GM21786 (cell line): ENCODE results near the gene P4HB.

Experiments
- ATAC-seq: cut with Tn5 transposase; IDR thresholded peaks from one replicate; pipeline ENCODE4 v1.9.1; 2021; ENCODE audit not compliant: unreplicated experiment

Gene P4HB

GRCh38 chr17:81813371-81813684, 47.0 kb downstream of the P4HB start:
- no peak for ATAC-seq

DNA sequence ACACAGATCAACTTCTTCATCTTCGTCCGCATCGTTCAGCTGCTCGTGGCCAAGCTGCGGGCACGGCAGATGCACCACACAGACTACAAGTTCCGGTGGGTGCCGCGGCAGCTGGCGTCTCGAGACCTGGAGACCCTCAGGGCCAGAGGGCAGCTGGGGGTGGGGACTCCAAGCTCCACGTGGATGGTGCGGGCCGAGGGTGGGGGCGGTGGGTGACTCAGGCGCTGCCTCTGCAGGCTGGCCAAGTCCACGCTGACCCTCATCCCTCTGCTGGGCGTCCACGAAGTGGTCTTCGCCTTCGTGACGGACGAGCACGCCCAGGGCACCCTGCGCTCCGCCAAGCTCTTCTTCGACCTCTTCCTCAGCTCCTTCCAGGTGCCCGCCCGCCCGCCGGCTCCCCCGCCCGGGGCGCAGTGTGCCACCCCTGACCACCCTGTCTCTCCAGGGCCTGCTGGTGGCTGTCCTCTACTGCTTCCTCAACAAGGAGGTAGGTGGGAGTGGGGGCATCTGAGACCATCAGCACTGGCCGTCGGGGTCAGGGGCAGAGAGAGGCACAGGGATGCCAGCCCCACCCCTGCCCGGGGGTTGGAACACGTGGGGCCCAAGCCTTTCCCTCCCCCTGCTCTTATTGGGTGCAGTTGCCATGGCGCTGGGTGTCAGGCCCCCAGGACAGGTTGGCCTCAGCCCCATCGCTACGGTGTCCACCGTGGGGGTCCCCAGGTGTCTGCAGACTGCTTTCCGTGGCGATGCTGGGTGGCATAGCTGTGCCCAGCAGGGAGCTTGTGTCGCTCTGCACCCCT, 47.6 kb downstream of the P4HB start:
- no peak for ATAC-seq

DNA sequence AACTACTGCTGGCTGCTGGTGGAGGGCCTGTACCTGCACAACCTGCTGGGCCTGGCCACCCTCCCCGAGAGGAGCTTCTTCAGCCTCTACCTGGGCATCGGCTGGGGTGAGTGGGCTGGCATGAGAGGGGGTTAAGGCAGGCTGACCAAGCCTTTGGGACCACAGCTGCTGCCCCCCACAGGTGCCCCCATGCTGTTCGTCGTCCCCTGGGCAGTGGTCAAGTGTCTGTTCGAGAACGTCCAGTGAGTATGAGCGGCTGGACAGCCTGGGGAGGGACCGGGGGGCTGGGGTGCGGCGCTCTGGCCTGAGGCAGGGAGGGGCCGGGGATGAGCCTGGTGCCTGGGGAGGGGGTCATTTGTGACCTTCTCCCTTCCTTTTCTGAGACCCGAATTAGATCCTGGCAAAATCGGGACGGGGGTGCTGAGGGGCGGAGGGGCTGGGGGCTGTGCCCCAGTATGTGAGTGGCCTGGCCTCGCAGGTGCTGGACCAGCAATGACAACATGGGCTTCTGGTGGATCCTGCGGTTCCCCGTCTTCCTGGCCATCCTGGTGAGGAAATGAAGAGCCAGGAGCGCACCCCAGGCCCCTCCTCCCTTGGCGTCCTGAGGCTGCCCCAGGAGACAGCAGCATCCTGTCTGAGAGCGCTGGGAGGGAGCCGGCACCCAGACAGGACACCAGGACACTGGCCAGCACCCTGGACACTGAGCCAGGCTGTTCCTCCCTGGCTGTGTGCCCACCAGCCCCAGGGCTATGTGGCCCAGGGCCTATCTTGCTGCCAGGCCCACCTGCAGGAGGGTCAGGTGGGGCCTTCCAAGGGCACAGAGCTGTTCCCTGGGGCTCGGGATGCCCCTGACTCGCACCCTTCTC, 48.4 kb downstream of the P4HB start:
- no peak for ATAC-seq

DNA sequence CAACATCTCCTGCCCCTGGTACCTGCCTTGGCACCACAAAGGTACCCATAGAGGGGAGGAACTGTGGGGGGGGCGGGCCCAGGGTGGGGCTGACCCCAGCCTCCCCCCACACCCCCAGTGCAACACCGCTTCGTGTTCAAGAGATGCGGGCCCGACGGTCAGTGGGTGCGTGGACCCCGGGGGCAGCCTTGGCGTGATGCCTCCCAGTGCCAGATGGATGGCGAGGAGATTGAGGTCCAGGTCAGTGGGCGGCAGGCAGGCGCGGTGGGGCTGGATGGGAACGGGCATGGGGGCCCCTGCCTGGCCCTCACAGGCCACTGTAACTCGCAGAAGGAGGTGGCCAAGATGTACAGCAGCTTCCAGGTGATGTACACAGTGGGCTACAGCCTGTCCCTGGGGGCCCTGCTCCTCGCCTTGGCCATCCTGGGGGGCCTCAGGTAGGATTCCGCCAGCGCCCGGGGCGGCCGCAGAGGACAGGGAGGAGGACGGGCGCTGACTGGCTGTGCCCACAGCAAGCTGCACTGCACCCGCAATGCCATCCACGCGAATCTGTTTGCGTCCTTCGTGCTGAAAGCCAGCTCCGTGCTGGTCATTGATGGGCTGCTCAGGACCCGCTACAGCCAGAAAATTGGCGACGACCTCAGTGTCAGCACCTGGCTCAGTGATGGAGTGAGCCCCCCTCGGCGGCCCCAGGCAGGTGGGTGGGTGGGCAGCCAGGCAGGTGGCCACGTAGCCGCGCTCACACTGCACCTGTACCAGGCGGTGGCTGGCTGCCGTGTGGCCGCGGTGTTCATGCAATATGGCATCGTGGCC, 49.2 kb downstream of the P4HB start:
- ATAC-seq: no peak

DNA sequence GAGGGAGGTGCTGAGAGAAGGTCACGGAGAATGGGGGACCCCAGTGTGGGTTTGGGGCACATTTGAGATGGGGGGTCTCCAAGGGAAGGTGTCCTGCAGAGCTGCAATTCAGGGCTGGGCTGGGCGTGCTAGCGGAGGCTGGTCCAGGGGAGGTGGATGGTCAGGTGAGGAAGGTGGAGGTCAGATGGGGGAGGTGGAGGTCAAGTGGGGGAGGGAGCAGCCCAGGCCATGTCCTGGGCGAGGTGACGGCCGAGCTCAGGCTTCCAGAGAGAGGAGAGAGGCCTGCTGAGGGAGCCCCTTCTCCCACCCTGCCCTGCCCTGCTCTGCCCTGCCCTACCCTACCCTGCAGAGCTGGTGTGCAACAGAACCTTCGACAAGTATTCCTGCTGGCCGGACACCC, 49.9 kb downstream of the P4HB start:
- ATAC-seq: no peak

DNA sequence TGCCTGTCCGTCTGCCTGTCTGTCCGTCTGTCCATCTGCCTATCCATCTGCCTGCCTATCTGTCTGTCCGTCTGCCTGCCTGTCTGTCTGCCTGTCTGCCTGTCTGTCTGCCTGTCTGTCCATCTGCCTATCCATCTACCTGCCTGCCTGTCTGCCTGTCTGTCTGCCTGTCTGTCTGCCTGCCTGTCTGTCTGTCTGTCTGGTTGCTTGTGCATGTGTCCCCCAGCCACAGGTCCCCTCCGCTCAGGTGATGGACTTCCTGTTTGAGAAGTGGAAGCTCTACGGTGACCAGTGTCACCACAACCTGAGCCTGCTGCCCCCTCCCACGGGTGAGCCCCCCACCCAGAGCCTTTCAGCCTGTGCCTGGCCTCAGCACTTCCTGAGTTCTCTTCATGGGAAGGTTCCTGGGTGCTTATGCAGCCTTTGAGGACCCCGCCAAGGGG, 50.8 kb downstream of the P4HB start:
- ATAC-seq: no peak

- no peak for ATAC-seq
Measured at GRCh38 chr17:81808778-81809555, 51.4 kb downstream of the P4HB start.

- no peak for ATAC-seq
Measured at GRCh38 chr17:81807839-81808238, 52.5 kb downstream of the P4HB start.

DNA sequence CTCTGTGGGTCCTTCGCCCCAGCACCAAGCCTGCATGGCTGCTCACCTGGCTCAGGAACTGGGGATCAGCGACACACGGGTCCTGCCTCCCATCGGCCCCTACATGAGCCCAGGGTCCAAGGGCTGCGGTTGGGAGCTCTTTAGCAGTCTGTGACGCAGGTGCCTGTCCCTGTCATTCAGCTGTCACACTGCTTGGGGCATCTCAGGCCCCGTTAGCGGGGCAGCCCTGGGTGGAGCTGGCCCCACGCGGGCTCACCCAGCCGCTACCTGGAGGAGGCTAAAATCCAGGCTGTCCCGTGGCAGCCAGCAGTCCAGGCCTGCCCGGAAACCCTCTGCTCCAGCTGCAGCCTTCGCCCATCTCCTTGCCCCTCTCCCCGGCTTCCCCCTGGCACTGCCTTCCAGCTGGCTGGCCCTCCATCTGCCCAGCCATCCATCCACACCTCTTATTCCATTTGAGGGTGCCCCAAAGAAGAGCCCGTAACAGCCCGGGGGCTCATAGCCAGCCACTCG, 53.1 kb downstream of the P4HB start:
- no peak for ATAC-seq

- no peak for ATAC-seq
Measured at GRCh38 chr17:81806461-81807209, 53.7 kb downstream of the P4HB start.

DNA sequence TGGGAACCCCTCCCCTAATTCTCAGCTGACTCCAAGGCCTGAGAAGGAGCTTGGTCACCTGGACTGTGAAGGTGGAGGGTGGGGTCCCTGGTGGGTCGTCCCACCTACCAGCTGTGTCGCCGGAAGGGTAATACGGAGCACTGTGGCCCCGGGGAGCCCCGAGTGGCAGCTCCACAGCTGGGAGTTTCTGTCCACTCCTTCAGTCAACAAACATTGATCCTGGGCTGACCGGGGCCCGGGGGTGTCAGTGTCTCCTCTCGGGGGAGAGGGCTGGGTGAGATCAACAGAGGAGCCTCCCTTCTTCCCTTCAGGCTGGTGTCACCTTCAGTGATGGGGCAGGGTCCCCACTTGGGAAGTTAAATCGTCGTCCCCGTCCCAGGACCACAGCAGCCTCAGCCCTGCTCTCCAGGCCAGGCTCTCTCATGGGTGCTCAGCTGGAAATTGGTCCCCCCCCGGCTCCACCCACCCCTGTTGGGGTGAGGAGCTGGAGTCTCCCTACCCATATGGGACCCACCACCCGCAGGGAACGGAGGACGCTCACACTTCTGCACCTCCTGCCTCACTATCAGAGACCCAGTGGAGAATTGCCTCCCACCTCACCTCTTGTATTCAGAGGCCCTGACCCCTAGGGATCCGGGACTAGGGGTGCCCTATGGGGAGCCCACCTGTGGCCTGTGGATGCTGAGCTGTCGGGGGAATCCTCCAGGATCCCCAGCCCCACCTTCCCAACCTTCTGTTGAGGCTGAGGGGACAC, 54.5 kb downstream of the P4HB start:
- no peak for ATAC-seq

DNA sequence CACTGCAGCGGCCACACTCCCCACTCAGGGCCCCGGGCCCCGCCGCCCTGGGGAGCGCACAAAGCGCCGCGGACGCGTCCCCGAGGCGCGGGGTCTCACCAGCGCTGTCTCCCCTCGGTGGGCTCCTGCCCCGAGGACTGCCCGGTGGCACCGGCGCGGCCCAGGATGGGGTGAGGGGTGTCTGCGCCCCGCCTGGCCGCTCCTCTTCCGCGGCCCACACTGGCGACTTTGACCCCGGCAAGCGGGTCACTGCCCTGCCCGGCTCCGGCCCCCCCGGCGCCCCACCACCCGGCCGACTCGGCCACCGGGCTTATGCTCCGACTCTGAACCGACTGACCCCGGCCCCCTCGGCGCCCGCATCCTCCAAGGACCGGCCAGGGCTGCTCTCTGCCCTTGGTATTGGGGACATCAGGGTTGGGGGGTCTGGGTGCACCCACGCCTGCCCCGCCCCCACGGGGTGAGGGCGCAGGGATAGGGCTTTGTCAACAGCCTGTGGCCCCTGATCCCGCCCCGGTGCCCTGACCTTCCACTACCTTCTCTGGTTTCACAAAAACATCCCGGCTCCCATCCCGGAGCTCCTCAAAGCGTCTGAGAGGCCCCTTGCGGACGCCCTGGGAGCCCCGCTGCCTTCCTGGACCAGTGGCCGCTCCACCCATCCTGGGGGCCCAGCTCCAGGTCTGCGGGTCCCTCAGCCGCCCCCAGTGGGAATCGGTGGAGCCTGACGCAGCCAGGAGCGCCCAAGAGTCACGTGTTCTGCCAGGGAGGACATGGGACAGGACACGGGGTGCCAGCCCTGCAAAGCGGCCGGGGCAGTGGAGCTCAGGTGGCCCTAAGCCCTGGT, 55.6 kb downstream of the P4HB start:
- no peak for ATAC-seq

DNA sequence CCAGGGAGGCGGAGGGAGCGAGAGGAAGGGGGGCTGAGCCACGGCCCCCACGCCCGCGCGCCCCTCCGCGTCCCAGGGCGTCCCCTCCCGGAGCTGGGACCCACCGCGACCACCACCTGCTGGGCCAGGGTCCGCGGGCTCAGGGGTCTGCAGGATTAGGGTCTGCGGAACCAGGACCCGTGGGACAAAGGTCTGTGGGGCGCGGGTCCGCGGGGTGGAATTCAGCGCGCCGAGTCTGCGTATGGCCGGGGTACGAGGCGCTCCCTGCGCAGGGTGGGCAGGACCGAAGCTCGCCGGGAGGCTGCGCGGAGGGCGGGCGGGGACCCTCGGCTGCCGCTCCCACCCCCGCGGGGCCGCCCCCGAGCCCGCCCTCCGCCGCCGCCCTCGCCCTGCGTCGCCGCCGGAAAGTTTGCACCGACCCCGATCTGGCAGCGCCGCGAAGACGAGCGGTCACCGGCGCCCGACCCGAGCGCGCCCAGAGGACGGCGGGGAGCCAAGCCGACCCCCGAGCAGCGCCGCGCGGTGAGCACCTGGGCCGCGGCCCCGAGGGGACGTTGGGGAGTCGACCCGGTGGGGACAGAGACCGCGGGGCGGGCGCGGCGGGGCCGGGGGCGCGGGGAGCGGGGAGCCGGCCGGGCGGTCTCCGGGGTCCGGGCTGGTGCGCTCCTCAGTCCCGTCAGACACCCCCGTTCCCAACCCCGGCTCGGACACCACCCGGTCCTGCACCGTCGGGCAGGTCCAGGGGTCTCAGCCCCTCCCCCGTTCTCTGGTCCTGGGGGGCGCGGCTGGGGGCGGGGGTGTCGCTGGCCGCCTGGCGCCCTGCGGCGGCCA, 56.4 kb downstream of the P4HB start, which contains the start of gene GCGR:
Gene GCGR (plus strand): TSS at position 423 of the 831 bp plus-strand sequence. CDS start 4,869 bp downstream, outside the sequence.
- ATAC-seq: no peak

- no peak for ATAC-seq
Measured at GRCh38 chr17:81802856-81803643, 57.3 kb downstream of the P4HB start.

DNA sequence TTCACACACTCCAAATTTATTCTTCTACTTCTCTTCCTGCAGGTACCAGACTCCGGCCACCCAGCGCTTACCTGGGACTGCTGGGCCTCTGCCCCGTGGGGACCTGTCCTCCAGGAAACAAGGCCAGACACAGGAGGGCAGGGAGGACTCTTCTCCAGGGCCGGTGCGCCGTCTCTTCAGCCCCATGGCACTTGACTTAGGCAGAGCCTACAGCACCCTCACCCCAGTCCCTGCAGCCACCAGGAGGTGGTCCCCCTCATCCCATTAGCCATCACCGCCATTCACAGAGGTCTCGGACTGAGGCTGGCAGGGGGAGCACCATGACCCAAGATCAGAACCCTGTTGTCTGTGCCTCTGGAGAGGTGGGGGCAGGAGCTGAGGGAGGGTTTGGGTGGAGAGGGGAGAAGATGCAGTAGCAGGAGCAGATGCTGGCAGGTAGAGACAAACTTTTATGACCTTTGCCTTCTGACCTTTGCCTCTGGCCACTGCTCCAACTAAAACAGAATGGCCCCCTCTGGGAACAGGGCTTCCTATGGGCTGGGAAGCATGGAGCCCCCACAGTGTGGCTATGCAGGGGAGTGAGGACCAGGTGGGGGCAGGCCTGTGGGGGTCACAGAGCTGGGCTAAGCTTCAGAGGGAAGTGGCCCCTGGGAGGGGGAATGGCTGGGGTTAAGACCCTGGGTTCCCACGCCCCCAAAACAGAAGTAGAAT, 58.1 kb downstream of the P4HB start:
- ATAC-seq: no peak

DNA sequence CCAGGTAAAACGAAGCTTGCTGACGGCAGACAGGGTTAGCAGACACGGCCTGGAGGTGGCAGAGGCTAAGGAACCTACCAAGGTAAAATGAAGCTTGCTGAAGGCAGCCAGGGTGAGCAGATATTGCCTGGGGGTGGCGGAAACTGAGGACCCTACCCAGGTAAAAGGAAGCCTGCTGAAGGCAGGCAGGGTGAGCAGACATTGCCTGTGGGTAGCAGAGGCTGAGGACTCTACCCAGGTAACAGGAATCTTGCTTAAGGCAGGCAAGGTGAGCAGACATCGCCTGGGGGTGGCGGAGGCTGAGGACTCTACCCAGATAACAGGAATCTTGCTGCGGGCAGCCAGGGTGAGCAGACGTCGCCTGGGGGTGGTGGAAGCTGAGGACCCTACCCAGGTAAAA, 59.0 kb downstream of the P4HB start:
- no peak for ATAC-seq
